Breast epithelium (tissue), 4 donors: ENCODE results near the gene CDH4. TPM values are rescaled to one million over a fixed set of nuclear protein-coding genes. Genes with fewer than 3 reads are reported as not detected.

Experiments
- DNase-seq, 2 donors: peaks; one replicate each; pipeline ENCODE4 v3.0.0-alpha.2; 2019; ENCODE audit warnings: low spot score in 2 of 2
- H3K27ac ChIP-seq, 2 donors: fragments of 200-600 bp; sonication (generic) in 1 of 2; one replicate each; pipeline ENCODE4 v1.5.1; 2016 to 2019; ENCODE audit warnings: mild to moderate bottlenecking in 1 of 2
- H3K27me3 ChIP-seq, 2 donors: fragments of 200-600 bp; sonication (generic) in 1 of 2; one replicate each; pipeline versions ENCODE4 v1.5.1 to v1.6.0; 2017 to 2019; ENCODE audit warnings: control low read depth in 1 of 2, mild to moderate bottlenecking in 1 of 2
- H3K36me3 ChIP-seq: fragments of 200-600 bp; one replicate; pipeline ENCODE4 v1.5.1; 2019
- H3K4me1 ChIP-seq, 2 donors: fragments of 200-600 bp; sonication (generic); one replicate each; pipeline ENCODE4 v1.5.1; 2016 to 2019; ENCODE audit warnings: control low read depth in 1 of 2
- H3K4me3 ChIP-seq, 3 donors: fragments of 200-600 bp; sonication (generic); 1 replicate in 2 of 3; 2 replicates in 1 of 3; pipeline ENCODE4 v1.5.1; 2016 to 2019; ENCODE audit warnings: mild to moderate bottlenecking in 3 of 3, moderate library complexity in 2 of 3
- H3K9me3 ChIP-seq, 2 donors: fragments of 200-600 bp; sonication (generic) in 1 of 2; one replicate each; pipeline ENCODE4 v1.5.1; 2016 to 2019; ENCODE audit warnings: control low read depth in 1 of 2
- POLR2A ChIP-seq: fragments of 450-650 bp; IDR thresholded peaks from one replicate; pipeline ENCODE4 v1.6.1; 2016; ENCODE audit warnings: antibody characterized with exemption, mild to moderate bottlenecking, moderate library complexity
- POLR2AphosphoS5 ChIP-seq, 3 donors: sonication (generic); formaldehyde crosslinking; IDR thresholded peaks; one replicate each; pipeline ENCODE4 v1.6.1; 2017; ENCODE audit warnings: antibody characterized with exemption in 3 of 3
- intact Hi-C: fragments of 100-400 bp; cut with DNase I; formaldehyde crosslinking; loops from one replicate; pipeline ENCODE4 v1.15.1; 2023; ENCODE audit warnings: low total_unique reads
- total RNA-seq, 3 donors: library from RNA; depleted of rRNA; stranded (reverse); fragments of >200 nt; gene quantifications; one replicate each; pipeline ENCODE4 v1.1.0, GENCODE V29; 2016
- TF ChIP-seq, protein P1 (sequence below), 3 donors: fragments of 450-650 bp; IDR thresholded peaks; one replicate each; pipeline ENCODE4 v1.5.1; 2016 to 2017; ENCODE audit warnings: antibody characterized with exemption in 3 of 3, mild to moderate bottlenecking in 3 of 3, moderate library complexity in 3 of 3

CDH4 gene
- total RNA-seq, 3 donors from 2014 or later: under 0.01 TPM; not detected in 2

DNA sequence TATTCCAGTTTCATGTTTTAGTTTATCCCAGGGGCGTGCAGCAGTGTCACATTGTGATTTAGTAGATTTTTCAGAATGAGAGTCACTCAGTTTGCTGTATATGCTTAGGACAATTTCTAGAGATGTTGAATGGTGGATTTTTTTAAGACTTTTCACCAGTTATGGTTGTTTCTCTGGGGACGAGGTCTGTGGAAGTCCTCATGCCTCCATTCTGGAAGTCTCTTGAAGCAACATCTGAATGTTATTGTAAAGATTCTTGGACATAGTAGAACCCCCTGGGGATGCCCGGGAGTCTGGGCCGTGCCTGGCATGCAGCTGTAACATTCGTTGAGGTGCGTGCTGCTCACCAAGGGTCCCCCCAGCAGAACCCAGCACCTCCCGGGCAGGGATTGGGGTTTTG is 341.5 kb downstream of the CDH4 start:
- Histone ChIP-seq H3K27ac (no peak overlapping the region), H3K4me1 (no peaks in the 10 kb centered on the region), H3K36me3 (no peaks in the 10 kb centered on the region), H3K9me3 (peaks cover 26 to 39% of the 10 kb centered on the region in 2 donors), H3K27me3 (peaks cover 0 to 12% of the 10 kb centered on the region in 2 donors), H3K4me3 (no peak overlapping the region)
- intact Hi-C loops: no loop called here
- DNase-seq: no peak
- TF ChIP-seq, protein P1, sequence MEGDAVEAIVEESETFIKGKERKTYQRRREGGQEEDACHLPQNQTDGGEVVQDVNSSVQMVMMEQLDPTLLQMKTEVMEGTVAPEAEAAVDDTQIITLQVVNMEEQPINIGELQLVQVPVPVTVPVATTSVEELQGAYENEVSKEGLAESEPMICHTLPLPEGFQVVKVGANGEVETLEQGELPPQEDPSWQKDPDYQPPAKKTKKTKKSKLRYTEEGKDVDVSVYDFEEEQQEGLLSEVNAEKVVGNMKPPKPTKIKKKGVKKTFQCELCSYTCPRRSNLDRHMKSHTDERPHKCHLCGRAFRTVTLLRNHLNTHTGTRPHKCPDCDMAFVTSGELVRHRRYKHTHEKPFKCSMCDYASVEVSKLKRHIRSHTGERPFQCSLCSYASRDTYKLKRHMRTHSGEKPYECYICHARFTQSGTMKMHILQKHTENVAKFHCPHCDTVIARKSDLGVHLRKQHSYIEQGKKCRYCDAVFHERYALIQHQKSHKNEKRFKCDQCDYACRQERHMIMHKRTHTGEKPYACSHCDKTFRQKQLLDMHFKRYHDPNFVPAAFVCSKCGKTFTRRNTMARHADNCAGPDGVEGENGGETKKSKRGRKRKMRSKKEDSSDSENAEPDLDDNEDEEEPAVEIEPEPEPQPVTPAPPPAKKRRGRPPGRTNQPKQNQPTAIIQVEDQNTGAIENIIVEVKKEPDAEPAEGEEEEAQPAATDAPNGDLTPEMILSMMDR (IDR thresholded peaks at IDR 0.05): no peak
- no peak for TF ChIP-seq POLR2AphosphoS5 (IDR thresholded peaks at IDR 0.05)
- no peak for TF ChIP-seq POLR2A

DNA sequence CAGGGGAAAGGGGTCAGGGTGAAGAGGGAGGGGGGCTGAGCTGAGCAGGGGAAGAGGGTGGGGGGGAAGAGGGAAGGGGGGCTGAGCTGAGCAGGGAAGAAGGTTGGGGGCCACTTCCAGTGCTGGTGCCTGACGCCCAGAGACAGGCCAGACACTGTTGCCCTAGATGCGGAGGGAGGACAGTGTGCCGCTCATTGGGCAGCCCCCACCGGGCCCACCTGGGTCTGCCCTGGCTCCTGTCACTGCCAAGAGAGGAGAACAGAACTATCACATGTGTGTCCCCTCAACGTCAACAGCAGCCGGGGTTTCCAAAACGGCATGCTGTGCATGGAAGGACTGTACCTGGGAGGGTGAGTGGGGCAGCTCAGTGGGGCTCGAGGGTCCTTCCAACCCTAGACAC is 342.1 kb downstream of the CDH4 start:
- no peaks in the 10 kb centered on the region for H3K36me3 ChIP-seq
- DNase-seq: no peak
- H3K4me1 ChIP-seq: no peaks in the 10 kb centered on the region
- intact Hi-C loops: no loop called here
- H3K9me3 ChIP-seq: peaks cover 26 to 39% of the 10 kb centered on the region in 2 donors
- H3K27ac ChIP-seq: no peak overlapping the region
- H3K27me3 ChIP-seq: peaks cover 0 to 12% of the 10 kb centered on the region in 2 donors
- TF ChIP-seq POLR2AphosphoS5 (IDR thresholded peaks at IDR 0.05): no peak
- no peak for TF ChIP-seq POLR2A
- TF ChIP-seq, protein P1 (IDR thresholded peaks at IDR 0.05): no peak
- H3K4me3 ChIP-seq: no peak overlapping the region

DNA sequence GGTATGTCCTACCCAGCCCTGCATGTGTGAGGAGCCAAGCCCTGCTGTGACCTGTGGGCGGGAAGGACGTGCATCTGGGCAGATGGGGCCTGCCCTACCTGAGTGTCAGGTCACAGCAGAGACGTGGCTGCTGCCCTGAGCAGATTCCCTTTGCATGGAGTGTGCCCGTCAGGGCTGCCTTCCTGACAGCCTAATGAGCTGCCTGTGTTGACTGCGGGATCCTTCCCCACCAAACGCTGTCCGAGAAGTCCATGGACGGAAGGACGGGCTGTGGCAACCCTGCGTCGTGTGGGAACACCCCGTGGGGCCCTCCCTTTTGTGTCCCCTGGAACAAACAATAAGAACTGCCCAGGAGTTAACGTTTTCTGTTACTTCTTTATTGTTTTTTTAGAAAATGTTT is 343.2 kb downstream of the CDH4 start:
- Histone ChIP-seq H3K27ac (no peak overlapping the region), H3K4me3 (no peak overlapping the region), H3K9me3 (peaks cover 26 to 39% of the 10 kb centered on the region in 2 donors), H3K4me1 (no peaks in the 10 kb centered on the region), H3K36me3 (no peaks in the 10 kb centered on the region), H3K27me3 (peaks cover 0 to 10% of the 10 kb centered on the region in 2 donors)
- no peak for DNase-seq
- TF ChIP-seq POLR2AphosphoS5 (IDR thresholded peaks at IDR 0.05): no peak
- intact Hi-C loops: no loop called here

DNA sequence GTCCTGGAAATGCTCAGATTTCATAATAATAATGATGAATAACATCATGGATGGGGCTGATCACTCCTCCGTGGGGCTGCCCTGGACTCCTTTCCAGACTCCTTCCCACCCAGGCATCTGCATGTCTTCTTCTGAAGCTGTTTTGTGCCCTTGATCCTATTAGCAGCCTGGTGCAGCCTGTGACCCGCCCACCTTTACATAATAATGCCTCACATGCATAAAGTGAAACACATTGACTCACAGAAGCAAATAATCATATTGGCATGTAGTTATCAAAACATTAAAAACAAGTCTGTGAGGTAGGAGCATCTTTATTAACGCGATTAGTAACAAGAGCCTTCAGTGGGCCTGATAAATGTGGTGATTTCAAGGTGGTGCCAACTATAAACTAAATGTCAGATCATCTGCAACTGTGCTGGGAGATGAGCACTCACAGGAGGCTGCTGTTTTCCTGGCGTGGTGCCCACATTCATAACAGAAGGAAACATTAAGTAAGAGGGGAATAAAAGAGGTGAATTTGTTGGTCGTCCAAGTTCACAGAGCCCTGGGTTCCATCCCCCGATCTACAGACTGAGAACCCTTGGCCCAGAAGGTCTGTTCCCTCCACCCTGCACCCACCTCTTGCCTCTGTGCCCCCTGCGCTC is 344.7 kb downstream of the CDH4 start:
- H3K27ac ChIP-seq: no peak overlapping the region
- no peaks in the 10 kb centered on the region for H3K4me1 ChIP-seq
- TF ChIP-seq POLR2AphosphoS5 (IDR thresholded peaks at IDR 0.05): no peak
- TF ChIP-seq POLR2A: no peak
- TF ChIP-seq, protein P1 (IDR thresholded peaks at IDR 0.05): no peak
- H3K27me3 ChIP-seq: peaks cover 0 to 6% of the 10 kb centered on the region in 2 donors
- no peak overlapping the region for H3K4me3 ChIP-seq
- intact Hi-C loops: no loop called here
- H3K9me3 ChIP-seq: peaks cover 26 to 34% of the 10 kb centered on the region in 2 donors
- H3K36me3 ChIP-seq: no peaks in the 10 kb centered on the region
- no peak for DNase-seq

DNA sequence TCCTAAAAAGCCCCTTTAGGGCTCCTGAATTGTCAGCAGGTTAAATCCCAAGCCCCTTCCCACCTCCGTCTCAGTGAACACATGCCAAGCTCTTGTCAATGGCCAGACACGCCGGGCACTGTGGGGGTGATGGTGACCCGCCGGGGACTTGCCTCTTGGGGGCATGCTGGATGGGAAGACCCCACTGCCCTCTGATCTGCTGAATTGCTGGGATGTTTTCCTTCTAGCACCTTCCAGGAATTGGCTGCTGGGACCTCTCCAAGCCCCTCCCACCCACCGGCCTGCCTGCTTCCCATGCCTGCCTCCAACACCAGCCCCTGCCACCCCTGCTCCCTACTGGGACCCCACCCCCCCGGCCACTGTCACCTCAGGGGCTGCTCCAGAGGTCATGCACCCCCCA is 345.9 kb downstream of the CDH4 start:
- no peak overlapping the region for H3K27ac ChIP-seq
- H3K4me3 ChIP-seq: no peak overlapping the region
- H3K9me3 ChIP-seq: peaks cover 24 to 26% of the 10 kb centered on the region in 2 donors
- H3K4me1 ChIP-seq: no peaks in the 10 kb centered on the region
- no peak for TF ChIP-seq POLR2A
- TF ChIP-seq, protein P1 (IDR thresholded peaks at IDR 0.05): no peak
- DNase-seq: no peak
- no peaks in the 10 kb centered on the region for H3K36me3 ChIP-seq
- H3K27me3 ChIP-seq: peaks cover 0 to 6% of the 10 kb centered on the region in 2 donors
- intact Hi-C loops: no loop called here
